ENCODE measurements around the gene SLC44A1. TPM values are rescaled to one million over a fixed set of nuclear protein-coding genes. Genes with fewer than 3 reads are reported as not detected.

Gene SLC44A1
- 13.7 and 13.9 TPM in 2 replicates for total RNA-seq
- long read RNA-seq, partial matches to known transcripts, result 4 of 5 reads
- long read RNA-seq, other reads (novel, unspliced or antisense), result 1 of 5 reads

GRCh38 chr9:105244003-105244733, at the start of gene SLC44A1:
Gene SLC44A1 (plus strand): TSS chr9:105244651. CDS start chr9:105244869, 218 bp downstream.
- Mint-ChIP-seq H3K4me1 (peaks cover 6% of the 10 kb centered on the region), H3K9me3 (no peaks in the 10 kb centered on the region), H3K36me3 (ENCODE audit: low read depth) (no peaks in the 10 kb centered on the region), H3K27ac (ENCODE audit: unreplicated experiment) (no peak within 1 kb of the TSS), H3K4me3 (peak within 1 kb of the TSS; percentile 85), H3K27me3 (ENCODE audit: low read depth) (peaks cover 83% of the 10 kb centered on the region)
- DNase-seq (ENCODE audit: low read depth, low spot score), result peak; percentile 90
- TF ChIP-seq, protein P1, sequence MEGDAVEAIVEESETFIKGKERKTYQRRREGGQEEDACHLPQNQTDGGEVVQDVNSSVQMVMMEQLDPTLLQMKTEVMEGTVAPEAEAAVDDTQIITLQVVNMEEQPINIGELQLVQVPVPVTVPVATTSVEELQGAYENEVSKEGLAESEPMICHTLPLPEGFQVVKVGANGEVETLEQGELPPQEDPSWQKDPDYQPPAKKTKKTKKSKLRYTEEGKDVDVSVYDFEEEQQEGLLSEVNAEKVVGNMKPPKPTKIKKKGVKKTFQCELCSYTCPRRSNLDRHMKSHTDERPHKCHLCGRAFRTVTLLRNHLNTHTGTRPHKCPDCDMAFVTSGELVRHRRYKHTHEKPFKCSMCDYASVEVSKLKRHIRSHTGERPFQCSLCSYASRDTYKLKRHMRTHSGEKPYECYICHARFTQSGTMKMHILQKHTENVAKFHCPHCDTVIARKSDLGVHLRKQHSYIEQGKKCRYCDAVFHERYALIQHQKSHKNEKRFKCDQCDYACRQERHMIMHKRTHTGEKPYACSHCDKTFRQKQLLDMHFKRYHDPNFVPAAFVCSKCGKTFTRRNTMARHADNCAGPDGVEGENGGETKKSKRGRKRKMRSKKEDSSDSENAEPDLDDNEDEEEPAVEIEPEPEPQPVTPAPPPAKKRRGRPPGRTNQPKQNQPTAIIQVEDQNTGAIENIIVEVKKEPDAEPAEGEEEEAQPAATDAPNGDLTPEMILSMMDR (conservative IDR thresholded peaks at IDR 0.05), result no peak

GRCh38 chr9:105195259-105195658, 49.2 kb upstream of the SLC44A1 start:
- Mint-ChIP-seq H3K9me3 (no peaks in the 10 kb centered on the region), H3K36me3 (ENCODE audit: low read depth) (no peaks in the 10 kb centered on the region), H3K4me3 (no peak overlapping the region), H3K27me3 (ENCODE audit: low read depth) (no peaks in the 10 kb centered on the region), H3K4me1 (no peaks in the 10 kb centered on the region), H3K27ac (ENCODE audit: unreplicated experiment) (no peak overlapping the region)
- DNase-seq (ENCODE audit: low read depth, low spot score), result no peak
- TF ChIP-seq, protein P1 (conservative IDR thresholded peaks at IDR 0.05), result no peak

DNA sequence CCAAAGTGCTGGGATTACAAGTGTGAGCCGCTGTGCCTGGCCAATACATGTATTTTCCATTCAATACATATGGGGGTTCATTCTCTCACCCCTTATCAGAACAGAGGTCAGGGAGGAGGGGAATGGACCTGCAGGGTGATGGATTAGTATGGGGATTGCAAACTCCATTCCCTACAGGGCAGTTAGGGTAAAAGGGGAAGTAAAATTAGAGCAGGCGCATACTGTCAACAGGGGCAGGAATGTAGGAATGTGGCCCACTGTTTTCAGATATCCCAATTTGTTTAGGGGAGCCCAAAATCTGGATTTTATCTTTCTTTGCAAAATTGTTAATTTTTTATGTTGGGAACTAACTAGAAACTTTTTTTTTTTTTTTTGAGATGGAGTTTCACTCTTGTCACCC, 46.4 kb upstream of the SLC44A1 start:
- TF ChIP-seq, protein P1 (conservative IDR thresholded peaks at IDR 0.05), result no peak
- Mint-ChIP-seq H3K4me3 (no peak overlapping the region), H3K36me3 (ENCODE audit: low read depth) (no peaks in the 10 kb centered on the region), H3K4me1 (no peaks in the 10 kb centered on the region), H3K27me3 (ENCODE audit: low read depth) (no peaks in the 10 kb centered on the region), H3K9me3 (no peaks in the 10 kb centered on the region), H3K27ac (ENCODE audit: unreplicated experiment) (no peak overlapping the region)
- DNase-seq (ENCODE audit: low read depth, low spot score), result no peak

- Mint-ChIP-seq H3K4me1 (no peaks in the 10 kb centered on the region), H3K27ac (ENCODE audit: unreplicated experiment) (no peak overlapping the region)
Measured at GRCh38 chr9:105198865-105199264, 45.6 kb upstream of the SLC44A1 start.

DNA sequence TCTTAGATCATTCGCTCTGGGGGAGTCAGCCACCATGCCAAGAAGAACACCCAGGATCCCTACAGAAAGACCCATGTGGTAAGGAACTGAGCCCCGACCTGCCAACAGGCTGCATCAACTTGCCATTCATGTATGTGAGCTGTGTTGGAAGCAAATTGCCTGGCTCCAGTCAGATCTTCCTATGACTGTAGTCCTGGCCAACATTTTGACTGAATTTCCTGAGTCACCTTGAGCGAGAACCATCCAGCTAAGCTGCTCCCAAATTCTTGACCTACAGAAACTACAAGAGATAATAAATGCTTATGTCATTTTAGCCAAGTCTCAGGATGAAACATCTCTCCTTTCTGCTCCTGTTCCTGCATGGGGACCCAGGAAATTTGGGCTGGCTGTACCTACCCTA, 40.0 kb upstream of the SLC44A1 start:
- TF ChIP-seq, protein P1 (conservative IDR thresholded peaks at IDR 0.05), result no peak
- peaks cover 12% of the 10 kb centered on the region for H3K4me1 Mint-ChIP-seq
- H3K4me3 Mint-ChIP-seq, result no peak overlapping the region
- H3K27me3 Mint-ChIP-seq (ENCODE audit: low read depth), result no peaks in the 10 kb centered on the region
- H3K9me3 Mint-ChIP-seq, result peaks cover 5% of the 10 kb centered on the region
- H3K36me3 Mint-ChIP-seq (ENCODE audit: low read depth), result no peaks in the 10 kb centered on the region
- H3K27ac Mint-ChIP-seq (ENCODE audit: unreplicated experiment), result no peak overlapping the region
- no peak for DNase-seq (ENCODE audit: low read depth, low spot score)

More at GRCh38 chr9:105198865-105199264, 45.6 kb upstream of the SLC44A1 start:
- Mint-ChIP-seq H3K27me3 (ENCODE audit: low read depth) (no peaks in the 10 kb centered on the region), H3K9me3 (peaks cover under 1% of the 10 kb centered on the region), H3K4me3 (no peak overlapping the region), H3K36me3 (ENCODE audit: low read depth) (no peaks in the 10 kb centered on the region)
- TF ChIP-seq, protein P1 (conservative IDR thresholded peaks at IDR 0.05), result no peak
- no peak for DNase-seq (ENCODE audit: low read depth, low spot score)
